NCI-H2196 (cell line): ENCODE results near the gene SMYD1.
A peak's percentile ranks its signal among the peaks of the same experiment; 100 is the strongest.

Experiments
- DNase-seq: peaks from one replicate; lab custom pipeline; 2025; ENCODE audit not compliant: unreplicated experiment; lab: John Stamatoyannopoulos, UW

SMYD1 gene

DNA sequence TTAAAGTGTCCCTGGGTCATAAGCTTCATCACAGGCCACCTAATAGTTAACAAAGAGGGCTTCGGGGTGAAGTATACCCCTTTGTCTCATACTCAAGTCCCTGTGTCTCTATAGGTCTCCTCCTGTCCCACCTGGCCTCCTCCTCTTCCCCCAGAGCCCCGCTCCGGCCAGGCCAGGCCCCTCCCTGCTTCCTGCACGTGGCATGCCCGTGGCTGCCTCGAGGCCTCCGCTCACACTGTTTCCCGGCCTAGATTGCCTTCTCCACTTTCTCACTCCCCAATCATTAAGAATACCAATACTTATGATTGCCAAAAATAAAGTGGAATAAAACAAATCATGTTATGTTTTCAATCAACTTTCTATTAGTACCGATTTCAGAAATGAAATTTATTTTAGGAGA, 18.8 kb downstream of the SMYD1 start:
- DNase-seq, result no peak

DNA sequence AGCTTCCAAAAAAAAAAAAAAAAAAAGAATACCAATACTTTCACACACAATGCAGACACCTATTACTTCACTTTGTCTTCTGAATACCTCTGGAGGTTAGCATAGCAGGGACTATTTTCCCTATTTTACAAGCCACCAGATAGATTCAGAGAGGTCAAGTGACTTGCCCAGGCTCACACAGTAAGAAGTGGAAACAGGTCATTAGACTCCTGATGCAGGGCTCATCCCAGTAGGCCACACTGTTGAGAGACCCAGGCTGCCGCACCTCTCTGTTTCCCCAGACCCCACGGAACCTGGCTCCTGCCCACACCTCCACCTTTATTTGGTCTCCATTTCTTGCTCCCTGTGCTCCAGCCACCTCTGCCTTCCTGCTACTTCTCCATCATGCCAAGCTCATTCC, 19.4 kb downstream of the SMYD1 start:
- DNase-seq, result no peak

DNA sequence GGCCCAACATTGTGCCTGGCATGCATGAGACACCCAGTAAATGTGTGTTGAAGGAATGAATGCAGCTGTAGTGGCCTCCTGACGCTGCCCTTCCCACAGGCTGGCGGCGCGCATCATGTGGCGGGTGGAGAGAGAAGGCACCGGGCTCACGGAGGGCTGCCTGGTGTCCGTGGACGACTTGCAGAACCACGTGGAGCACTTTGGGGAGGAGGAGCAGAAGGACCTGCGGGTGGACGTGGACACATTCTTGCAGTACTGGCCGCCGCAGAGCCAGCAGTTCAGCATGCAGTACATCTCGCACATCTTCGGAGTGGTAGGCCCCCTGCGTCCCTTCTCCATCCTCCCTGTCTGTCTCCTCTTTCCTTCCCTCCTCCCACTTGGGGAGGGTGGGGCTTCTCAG, 20.1 kb downstream of the SMYD1 start:
- DNase-seq, result no peak

DNA sequence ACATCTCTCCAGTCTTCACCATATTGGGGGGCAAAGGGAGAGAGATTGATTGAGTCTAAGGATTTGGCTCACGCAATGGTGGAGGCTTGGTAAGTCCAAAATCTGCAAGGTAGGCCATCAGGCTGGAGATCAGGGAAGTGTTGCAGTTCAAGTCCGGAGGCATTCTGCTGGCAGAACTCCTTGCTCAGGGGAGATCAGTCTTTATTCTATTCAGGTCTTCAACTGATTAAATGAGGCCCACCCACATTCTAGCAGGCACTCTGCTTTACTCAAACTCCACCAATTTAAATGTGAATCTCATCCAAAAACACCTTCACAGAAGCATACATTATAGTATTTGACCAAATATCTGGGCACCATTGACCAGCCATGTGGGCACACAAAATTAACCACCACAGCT, 21.4 kb downstream of the SMYD1 start:
- no peak for DNase-seq

DNA sequence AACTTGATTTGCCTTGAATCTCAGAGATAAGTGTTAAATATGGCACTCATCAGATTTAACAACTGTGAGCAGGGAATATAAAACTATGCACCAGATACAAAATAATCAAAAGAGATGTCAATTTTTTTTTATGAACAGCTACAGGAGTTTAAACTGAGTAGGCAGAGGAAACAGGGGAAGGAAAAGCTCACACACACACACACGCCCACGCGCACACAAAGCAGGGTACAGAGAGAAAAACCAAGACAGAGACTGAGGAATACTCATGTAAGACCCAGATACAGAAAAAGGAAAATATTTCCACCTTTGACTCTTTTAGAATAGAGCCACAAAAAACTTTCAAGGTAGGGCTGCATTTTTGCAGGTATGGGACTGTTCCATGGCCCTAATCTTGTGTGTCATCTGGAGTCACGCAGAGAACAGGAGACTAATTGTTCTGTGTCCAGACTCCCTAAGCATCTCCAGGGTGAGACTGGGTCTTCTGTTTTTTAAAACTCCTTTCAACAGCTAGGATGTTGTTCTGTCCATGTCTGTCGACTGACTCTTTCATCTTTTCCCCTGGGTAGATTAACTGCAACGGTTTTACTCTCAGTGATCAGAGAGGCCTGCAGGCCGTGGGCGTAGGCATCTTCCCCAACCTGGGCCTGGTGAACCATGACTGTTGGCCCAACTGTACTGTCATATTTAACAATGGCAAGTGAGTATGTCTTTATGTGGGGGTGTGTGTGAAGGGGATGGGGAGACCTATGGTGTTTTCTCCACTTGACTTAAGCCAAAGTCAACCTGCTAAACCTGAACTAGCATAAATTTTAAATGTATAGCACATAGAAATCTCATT, 23.0 kb downstream of the SMYD1 start:
- no peak for DNase-seq

DNA sequence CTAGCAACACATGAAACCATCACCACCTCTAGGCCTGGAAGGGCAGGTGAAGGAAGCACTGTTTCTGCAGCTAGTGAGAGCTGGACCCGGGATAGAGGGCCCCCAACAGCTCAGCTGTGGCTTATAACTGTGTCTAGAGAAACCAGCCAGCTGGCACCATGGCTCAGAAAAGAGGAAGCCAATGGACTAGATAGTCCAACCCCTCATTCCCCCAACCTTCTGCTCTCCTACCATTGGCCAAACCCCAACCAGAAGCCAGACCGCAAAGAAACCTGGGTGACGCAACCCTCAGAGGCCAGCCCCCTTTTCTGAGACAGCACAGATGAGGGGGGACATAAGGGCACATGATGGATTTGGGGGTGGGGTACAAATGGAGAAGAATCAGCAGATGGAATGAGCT, 24.3 kb downstream of the SMYD1 start:
- DNase-seq, result no peak

DNA sequence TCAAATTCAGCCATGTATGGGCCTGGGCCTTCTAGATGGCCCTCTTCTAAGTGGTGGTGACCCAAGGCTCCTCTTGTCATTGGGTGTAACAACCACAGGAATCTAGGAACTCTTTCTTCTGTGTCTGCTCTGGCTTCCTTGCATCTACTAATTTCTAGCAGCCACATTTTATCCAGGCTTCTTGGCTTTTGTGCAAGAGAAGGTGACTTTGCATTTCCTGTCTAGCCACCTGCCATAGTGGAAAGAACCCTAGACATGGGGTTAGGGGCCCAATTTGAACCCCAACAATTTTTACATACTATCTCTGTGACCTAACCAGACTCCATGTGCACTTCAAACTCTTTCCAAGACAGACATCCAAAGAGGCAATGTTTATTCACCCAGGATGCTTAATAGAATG, 25.1 kb downstream of the SMYD1 start:
- DNase-seq, result no peak

DNA sequence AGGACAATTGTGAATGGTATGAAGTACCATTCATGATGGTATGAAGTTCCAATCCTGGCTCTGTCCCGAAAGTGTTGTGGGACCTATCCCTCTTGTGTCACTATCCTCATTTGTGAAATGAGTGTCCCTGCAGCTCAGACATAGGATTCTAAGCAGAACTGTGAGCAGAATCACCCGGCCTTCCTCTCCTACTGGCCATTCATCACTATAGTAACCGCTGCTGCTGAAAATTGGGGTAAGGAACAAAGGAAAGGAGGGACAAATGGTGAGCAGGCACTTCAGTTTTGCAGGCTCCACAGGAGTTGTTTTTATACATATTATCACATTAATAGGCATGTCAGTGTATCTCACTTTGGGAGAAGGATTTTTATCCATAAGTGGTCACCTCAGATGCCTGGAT, 27.4 kb downstream of the SMYD1 start:
- DNase-seq, result no peak

DNA sequence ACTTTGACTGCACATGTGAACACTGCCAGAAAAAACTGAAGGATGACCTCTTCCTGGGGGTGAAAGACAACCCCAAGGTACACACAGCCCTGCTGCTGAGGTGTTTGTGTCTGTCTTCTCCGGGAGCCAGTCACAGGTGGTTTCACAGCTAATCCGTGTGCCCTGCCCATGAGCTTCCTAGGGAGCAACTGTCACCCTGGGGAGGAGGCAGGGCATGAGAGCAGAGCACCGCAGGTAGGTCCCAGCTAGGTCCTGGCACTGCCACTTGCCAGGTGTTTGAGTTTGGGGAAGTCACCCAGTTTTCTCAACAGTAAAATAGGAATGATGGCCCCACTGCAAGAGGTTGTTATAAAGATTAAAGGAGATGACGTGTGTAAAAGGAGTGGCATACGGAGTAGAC, 29.1 kb downstream of the SMYD1 start:
- DNase-seq, result no peak

DNA sequence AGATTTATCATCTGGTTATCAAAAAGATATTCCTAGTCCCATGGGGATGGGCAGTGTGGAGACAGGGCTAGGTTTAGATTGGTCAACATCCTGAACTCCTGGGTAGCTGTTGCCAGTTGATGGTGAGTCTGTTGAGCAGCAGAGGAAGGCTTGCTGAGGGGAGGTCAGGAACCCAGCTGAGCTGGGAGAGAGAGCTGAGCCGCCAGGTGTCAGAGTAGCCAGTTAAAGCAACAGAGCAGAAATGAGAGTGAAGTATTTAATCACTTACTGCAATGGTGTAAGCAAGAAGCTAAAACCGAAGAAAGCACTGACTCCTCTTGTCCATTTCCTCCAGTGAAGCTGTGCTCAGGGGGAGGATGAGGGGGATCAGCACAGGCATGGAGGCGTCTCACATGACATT, 29.6 kb downstream of the SMYD1 start:
- no peak for DNase-seq

DNA sequence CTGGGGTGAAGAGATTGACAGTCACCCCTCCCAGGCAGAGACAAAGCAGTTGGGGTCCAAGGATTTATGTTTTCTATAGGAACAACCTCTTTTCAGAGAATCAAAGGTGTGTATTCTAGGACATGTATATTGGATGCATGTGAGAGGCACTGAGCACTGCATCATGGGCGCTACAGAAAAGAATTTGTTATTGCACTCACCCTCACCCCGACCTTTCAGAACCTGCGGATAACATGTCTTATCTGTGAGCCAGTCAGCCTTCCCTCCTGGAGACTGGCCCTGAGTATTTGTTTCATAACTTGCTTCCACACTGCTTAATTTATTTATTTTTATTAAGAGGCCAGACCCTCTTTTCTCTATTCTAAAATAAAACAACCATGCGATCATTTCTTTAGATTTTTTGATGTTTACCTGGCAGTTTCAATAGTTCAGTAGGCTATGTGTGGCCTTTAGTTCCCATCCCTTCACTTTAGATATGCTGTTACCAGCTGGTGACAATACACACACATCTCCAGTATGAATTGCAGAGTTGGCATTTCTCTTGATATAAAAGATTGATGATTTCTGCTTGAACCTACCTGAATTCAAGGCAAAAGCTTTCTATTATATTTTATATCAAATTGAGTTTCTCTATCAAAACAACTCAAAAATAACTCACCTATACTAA, 30.4 kb downstream of the SMYD1 start:
- no peak for DNase-seq

DNA sequence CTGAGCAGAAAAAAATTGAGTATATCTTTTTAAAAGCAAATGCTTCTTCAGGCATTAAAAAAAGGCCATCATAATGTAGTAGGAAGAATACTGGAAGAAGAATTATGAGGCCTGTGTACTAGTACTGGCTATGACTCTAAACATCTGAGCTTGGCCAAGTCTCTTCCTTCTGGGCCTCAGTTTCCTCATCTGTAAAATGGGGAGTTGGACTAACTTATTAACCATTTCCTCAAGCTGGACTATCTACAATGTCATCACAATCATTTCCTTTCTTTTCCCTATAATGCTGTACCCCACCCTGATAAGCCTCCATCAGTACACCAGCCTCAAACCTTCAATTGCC, 30.9 kb downstream of the SMYD1 start:
- DNase-seq, result no peak

DNA sequence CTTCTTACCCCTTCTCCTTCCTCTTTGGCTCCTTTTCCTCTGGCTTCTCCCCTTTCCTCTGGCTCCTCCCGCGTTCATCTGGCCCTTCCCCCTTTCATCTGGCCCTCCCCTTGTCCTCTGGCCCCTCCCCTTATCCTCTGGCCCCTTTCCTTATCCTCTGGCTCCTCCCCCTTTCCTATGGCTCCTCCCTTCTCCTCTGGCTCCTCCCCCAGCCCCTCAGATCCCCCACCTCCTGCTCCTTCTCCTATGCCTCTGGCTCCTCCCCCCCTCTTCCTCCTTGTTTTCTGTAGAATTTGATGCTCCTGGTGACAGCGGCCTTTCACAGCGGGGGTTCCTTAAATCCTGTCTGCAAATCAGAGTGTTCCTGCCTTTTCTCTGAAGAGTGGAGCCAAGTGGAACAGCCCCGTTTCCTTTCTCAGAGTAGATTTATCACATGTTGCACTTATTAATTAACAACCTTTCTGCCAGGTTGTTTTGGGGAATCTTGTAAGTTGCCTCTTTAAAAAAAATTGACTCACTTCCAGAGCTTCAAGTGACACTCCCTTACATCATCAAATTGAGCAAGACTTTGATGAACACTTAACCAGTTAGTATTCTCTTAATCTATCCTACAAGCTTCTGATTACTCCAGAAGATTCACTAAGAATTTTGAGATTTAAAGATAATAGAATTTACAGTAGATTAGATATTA, 32.3 kb downstream of the SMYD1 start:
- DNase-seq, result no peak

DNA sequence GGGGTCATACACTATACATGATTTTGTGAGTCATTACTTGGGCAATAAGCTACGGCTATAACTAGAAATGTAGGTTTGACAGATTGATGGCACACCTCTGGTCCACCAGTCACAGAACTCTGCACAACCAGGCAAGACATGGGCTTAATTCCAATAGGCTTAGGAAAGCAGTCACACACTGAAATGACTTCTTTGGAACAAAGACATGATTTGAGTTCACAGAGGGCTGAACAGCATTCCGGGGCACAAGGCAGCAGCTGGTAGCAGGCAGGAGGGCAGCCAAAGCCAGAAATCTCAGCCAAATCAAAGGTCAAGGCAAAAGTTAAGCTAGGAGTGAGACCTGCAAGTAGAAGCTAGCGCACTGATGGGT, 32.8 kb downstream of the SMYD1 start:
- DNase-seq, result no peak

DNA sequence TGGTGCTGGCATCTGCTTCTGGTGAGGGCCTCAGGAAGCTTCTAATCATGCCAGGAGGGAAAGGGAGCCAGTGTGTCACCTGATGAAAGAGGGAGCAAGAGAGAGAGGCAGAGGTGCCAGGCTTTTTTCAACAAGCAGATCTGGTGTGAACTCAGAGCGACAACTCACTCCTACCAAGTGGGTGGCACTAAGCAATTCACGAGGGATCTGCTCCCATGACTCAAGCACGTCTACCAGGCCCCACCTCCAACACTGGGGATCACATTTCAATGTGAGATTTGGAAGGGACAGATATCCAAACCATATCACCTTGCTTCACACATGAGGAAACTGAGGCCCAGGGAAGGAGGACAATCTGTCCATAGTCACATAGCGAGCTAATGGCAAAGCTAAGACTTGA, 41.2 kb downstream of the SMYD1 start:
- no peak for DNase-seq

DNA sequence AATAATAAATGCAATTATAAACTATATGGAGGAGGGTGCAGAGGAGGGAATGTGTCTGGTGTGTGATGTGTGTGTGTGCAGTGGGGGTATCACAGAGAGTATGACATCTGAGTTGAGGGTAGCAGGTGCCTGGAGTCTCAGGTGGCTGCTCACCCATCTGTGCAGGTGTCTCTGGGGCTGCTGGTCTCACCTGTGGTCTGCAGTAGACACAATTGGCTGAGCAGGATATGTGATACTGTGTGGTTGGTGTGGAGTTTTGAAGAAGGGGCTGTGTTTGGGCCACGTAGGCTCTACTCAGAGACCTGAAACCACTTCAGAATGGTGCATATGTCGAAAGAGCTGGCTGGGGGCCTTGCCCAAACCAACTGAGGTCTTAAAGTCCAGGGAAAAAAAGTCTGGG, 43.2 kb downstream of the SMYD1 start:
- DNase-seq, result peak; percentile 12

DNA sequence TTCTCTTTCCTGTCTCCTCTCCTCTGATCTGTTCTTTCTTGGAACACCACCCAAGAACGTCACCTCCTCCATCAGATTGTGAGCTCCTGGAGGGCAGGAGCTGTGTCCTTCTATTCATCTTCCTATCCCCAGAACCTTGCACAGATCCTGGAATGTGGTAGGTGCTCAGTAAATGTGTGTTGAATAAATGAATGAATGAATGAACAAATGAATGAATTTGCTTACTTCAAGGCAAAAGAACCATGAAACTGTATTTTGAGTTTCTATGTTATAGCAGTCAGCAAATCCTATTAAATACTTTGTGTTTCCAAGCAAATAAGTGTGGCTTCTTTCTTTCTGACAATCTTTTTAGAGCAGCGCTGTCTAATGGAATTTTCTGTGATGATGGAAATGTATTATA, 45.4 kb downstream of the SMYD1 start:
- no peak for DNase-seq

DNA sequence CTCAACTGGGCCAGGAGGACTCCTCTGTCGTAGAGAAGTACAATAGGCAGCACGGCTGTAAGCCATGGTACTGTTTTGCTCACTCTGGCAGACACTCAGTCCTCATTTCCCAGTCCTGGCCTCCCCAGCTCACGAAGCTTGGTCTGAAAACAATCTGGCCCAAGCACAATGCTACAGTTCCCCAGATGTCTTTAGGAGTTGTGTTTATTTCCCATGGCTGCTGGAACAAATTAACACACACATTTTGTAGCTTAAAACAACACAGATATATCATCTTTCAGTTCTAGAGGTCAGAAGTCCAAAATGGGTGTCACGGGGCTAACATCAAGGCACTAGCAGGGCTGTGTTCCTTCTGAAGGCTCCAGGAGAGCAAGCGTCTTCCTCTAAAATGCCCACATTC, 47.3 kb downstream of the SMYD1 start:
- no peak for DNase-seq

DNA sequence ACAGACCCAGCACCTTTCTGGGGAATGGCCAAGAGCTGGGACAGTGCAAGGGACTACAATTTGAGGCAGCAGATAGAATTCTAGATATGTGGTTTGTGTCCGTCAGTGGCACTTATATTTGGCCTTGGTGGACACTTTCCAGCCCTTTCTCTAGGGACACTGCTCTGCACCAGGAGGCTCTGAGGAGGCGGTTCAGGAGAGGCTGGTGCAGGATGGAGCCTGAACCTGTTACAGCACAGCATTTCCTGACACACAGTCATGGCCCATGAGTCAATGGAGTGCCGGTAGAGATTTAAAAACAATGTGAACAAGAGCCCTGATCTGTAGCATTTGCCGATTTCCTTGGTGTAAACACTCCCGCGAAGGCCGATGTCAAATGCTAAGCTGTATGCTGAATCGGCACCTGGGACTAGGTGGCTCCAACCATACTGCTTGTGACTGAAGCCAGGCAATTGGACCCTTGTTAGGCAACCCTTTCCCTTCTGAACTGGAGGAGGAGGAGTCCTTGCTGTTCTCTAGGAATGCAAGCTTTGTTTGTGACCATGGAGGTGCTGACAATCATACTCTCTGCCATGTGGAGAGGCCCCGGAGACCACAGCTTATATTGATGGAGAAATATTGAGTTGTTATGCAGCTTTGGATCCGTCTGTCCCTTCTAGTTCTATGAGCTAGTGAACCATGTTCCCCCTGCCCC, 48.3 kb downstream of the SMYD1 start:
- no peak for DNase-seq

DNA sequence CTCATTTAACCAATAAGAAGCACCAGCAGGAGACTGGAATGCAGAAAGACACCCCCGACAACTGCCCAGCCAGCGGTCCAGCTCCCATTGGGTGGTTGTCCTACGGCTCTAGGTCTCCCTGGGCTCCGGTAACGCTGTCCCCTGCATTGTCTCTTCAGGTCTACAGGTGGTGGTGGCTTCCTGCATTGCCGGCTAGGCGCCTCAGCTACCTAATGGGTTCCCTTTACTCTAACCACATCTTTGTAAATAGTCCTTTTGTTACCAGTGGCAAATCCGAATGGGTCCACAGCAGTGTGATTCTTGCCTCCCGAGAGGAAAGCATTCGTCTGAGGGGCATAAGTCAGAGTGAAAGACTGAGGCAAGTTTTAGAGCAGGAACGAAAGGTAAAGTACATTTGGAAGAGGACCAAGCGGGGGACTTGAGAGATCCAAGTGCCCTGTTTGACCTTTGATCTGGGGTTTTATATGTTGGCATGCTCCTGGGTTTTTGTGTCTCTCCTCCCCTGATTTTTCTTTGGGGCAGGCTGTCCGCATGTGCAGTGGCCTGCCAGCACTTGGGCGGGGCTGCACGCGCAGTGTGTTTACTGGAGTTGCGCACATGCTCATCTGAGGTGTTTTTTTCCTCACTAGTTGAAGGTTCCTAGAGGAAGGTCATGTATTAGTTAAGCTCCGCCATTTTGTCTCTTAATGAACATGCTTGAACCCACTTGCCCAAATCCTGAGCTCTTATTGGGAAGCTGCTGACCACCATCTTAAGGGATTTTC, 49.2 kb downstream of the SMYD1 start:
- no peak for DNase-seq

DNA sequence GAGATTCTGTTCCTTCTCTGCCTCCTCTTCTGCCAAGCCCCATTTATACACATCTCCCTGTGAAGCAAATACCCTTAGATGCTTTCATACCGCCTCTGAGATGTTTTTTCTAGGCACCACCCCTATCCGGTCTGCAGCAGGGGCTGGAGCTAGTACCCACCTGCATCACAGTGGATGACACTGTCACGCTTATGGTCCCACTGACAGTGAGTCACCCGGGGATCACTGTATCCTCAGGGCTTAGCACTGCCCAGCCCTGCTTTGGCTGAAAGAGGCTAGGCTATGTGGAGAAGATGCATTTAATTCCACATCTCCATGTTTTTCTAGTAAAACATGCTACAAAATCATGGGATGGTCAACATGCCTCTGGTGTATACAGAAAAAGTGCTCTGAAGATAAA, 50.3 kb downstream of the SMYD1 start:
- DNase-seq, result no peak
